Measurements from ENCODE around the gene GNA12.

DNA sequence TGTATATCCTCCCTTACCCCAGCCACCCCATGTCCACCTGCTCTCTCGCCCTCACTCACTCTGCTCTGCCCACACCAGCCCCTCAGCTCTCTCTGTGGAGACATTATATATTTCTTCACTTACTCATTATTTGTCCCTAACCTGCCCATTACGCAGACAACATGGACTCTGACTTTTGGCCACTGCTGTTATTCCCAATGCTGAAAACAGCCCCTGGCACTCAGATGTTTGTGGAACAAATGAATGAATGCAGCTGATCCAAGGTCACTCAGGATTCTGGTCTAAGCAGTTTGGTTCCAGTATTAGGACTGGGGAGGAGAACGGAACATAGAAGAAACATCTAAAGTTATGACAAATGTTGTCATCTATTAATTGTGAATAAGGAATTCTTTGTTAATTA, 26.7 kb downstream of the GNA12 start:
- TF ChIP-seq EP300 (IDR thresholded peaks at IDR 0.05) (no peak), CTCF (IDR thresholded peaks at IDR 0.05) (no peak), POLR2AphosphoS5 (IDR thresholded peaks at IDR 0.05) (no peak), POLR2A (IDR thresholded peaks at IDR 0.05) (no peak)

All from stomach (tissue), 4 donors.